ENCODE results near the gene NDUFAF3.

DNA sequence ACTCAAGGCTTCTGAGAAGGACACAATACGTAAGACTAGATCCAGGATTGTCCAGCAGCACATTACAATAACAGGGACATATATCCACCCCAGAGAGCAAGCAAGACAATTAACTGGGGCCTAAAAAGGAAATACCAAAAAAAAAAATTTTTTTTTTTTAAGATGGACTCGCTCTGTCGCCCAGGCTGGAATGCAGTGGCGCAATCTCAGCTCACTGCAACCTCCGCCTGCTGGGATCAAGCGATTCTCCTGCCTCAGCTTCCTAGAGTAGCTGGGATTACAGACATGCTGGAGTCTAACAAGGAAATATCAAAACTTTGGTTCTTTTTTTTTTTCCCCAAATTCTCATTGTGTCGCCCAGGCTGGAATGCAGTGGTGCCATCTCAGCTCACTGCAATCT lies 36.1 kb downstream of the NDUFAF3 start:
- TF ChIP-seq POLR2A (IDR thresholded peaks at IDR 0.05), result no peak
- TF ChIP-seq, protein P1, sequence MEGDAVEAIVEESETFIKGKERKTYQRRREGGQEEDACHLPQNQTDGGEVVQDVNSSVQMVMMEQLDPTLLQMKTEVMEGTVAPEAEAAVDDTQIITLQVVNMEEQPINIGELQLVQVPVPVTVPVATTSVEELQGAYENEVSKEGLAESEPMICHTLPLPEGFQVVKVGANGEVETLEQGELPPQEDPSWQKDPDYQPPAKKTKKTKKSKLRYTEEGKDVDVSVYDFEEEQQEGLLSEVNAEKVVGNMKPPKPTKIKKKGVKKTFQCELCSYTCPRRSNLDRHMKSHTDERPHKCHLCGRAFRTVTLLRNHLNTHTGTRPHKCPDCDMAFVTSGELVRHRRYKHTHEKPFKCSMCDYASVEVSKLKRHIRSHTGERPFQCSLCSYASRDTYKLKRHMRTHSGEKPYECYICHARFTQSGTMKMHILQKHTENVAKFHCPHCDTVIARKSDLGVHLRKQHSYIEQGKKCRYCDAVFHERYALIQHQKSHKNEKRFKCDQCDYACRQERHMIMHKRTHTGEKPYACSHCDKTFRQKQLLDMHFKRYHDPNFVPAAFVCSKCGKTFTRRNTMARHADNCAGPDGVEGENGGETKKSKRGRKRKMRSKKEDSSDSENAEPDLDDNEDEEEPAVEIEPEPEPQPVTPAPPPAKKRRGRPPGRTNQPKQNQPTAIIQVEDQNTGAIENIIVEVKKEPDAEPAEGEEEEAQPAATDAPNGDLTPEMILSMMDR (IDR thresholded peaks at IDR 0.05), result no peak

Data from esophagus squamous epithelium (tissue), 4 donors.